Endothelial cell of umbilical vein (primary cell): ENCODE results near the gene LUC7L2. TPM values are rescaled to one million over a fixed set of nuclear protein-coding genes. Genes with fewer than 3 reads are reported as not detected.

Experiments used
- BruUV-seq: library from RNA; stranded (reverse); fragments of 400-500 nt; replicated peaks from 2 replicates; lab custom pipeline; 2021; lab: Mats Ljungman, UMichigan
- CTCF ChIA-PET: fragments of 300-600, 350-600 bp; sonication (Branson Sonifier 250); formaldehyde crosslinking; loops from one replicate; lab custom pipeline; 2021; ENCODE audit warnings: antibody characterized with exemption, inconsistent platforms; lab: Charles Lee
- POLR2A ChIA-PET: fragments of 300-600, 350-600 bp; sonication (Branson Sonifier 250); formaldehyde crosslinking; loops from one replicate; lab custom pipeline; 2021; ENCODE audit warnings: antibody characterized with exemption, inconsistent platforms; lab: Charles Lee
- DNase-seq: peaks from one replicate; pipeline ENCODE4 v3.0.0-alpha.2; 2011; ENCODE audit warnings: low read depth, low spot score
- FAIRE-seq: peaks from 2 replicates; lab custom pipeline; 2011; peaks lifted over from hg19 to GRCh38; lab: Jason Lieb, UNC
- H2AFZ ChIP-seq: 2 replicates; pipeline ENCODE4 v1.6.0; 2012; ENCODE audit warnings: low read depth, low read length, control low read depth, inconsistent platforms
- H3K27ac ChIP-seq: 2 replicates; pipeline ENCODE4 v1.5.1; 2011; ENCODE audit warnings: low read depth, mild to moderate bottlenecking, control low read depth, low read length, moderate library complexity; ENCODE audit not compliant: insufficient read depth
- H3K27me3 ChIP-seq, 2 experiments: 2 replicates each; pipeline versions ENCODE4 v1.6.0 to v1.6.1; 2011; ENCODE audit warnings: low read length in 2 of 2, mixed read lengths in 1 of 2; ENCODE audit not compliant: control insufficient read depth in 2 of 2, insufficient read depth in 2 of 2
- H3K36me3 ChIP-seq, 2 experiments: 2 replicates in 1 of 2; 3 replicates in 1 of 2; pipeline ENCODE4 v1.5.1; 2011; ENCODE audit warnings: low read length in 2 of 2, mild to moderate bottlenecking in 1 of 2, moderate library complexity in 1 of 2; ENCODE audit not compliant: control insufficient read depth in 2 of 2, insufficient read depth in 2 of 2; ENCODE audit errors: extremely low read depth in 1 of 2
- H3K4me1 ChIP-seq: 3 replicates; pipeline ENCODE4 v1.5.1; 2011; ENCODE audit warnings: mild to moderate bottlenecking, low read length; ENCODE audit not compliant: control insufficient read depth, insufficient read depth; ENCODE audit errors: extremely low read depth
- H3K4me2 ChIP-seq: 2 replicates; pipeline ENCODE4 v1.6.1; 2011; ENCODE audit warnings: low read length, control low read depth, mixed read lengths; ENCODE audit not compliant: insufficient read depth
- H3K4me3 ChIP-seq, 3 experiments: fragments of 200-600 bp in 1 of 3; sonication (generic), shearing (Covaris generic) in 1 of 3; replicated peaks in 1 of 3; 2 replicates each; pipeline ENCODE4 v1.5.1; 2011 to 2016; ENCODE audit warnings: control low read depth in 3 of 3, low read length in 3 of 3, mild to moderate bottlenecking in 2 of 3, inconsistent platforms in 1 of 3, low read depth in 1 of 3, moderate library complexity in 1 of 3; ENCODE audit not compliant: insufficient read depth in 1 of 3
- H3K79me2 ChIP-seq: 2 replicates; pipeline ENCODE4 v1.6.0; 2012; ENCODE audit warnings: low read length, inconsistent platforms; ENCODE audit not compliant: control insufficient read depth, insufficient read depth
- H3K9ac ChIP-seq: replicated peaks from 2 replicates; pipeline ENCODE3; 2011; ENCODE audit warnings: low read length, control low read depth; ENCODE audit not compliant: insufficient read depth; ENCODE audit errors: extremely low read depth
- H3K9me1 ChIP-seq: replicated peaks from 3 replicates; pipeline ENCODE4 v1.6.0; 2011; ENCODE audit warnings: mild to moderate bottlenecking, low read length; ENCODE audit not compliant: control insufficient read depth, insufficient read depth; ENCODE audit errors: extremely low read depth
- H3K9me3 ChIP-seq: replicated peaks from 2 replicates; pipeline ENCODE4 v1.5.1; 2012; ENCODE audit warnings: low read length, inconsistent platforms; ENCODE audit not compliant: control insufficient read depth, insufficient read depth
- H4K20me1 ChIP-seq: replicated peaks from 2 replicates; pipeline ENCODE3; 2011; ENCODE audit warnings: mild to moderate bottlenecking, low read length; ENCODE audit not compliant: control insufficient read depth, insufficient read depth; ENCODE audit errors: extremely low read depth
- EZH2 ChIP-seq: IDR thresholded peaks from 2 replicates; pipeline ENCODE4 v1.6.1; 2012; ENCODE audit warnings: borderline replicate concordance, low read depth, mild to moderate bottlenecking, moderate library complexity, low read length, inconsistent platforms; ENCODE audit not compliant: severe bottlenecking
- GATA2 ChIP-seq: IDR thresholded peaks from 2 replicates; pipeline ENCODE4 v1.7.0; 2011; ENCODE audit warnings: low read depth, mild to moderate bottlenecking, moderate library complexity, mixed read lengths, low read length; ENCODE audit not compliant: insufficient read length, insufficient read depth
- JUN ChIP-seq: IDR thresholded peaks from 2 replicates; pipeline ENCODE4 v1.6.1; 2011; ENCODE audit warnings: borderline replicate concordance, low read depth; ENCODE audit not compliant: insufficient read length, insufficient read depth
- POLR2A ChIP-seq: IDR thresholded peaks from 2 replicates; pipeline ENCODE4 v1.6.1; 2012; ENCODE audit warnings: low read depth, mild to moderate bottlenecking, control low read depth, low read length
- POLR2AphosphoS5 ChIP-seq: IDR thresholded peaks from 2 replicates; pipeline ENCODE4 v1.6.1; 2012; ENCODE audit warnings: low read depth, mild to moderate bottlenecking, control low read depth, low read length, moderate library complexity; ENCODE audit not compliant: insufficient read depth
- dilution Hi-C: fragments of 300-500 bp; cut with MboI; formaldehyde crosslinking; loops from one replicate; pipeline ENCODE4 v1.15.0; 2019; ENCODE audit warnings: low sequenced_read_pairs; ENCODE audit not compliant: extremely low pct_ligation_motif_present
- intact Hi-C: fragments of 100-400 bp; cut with micrococcal nuclease; formaldehyde crosslinking; loops from one replicate; pipeline ENCODE4 v1.10.0; 2022
- polyA plus RNA-seq, 4 experiments: library from polyadenylated mRNA; depleted of rRNA in 3 of 4; stranded (reverse) in 3 of 4; unstranded in 1 of 4; fragments of >200 nt; gene quantifications; 2 replicates each; pipeline versions ENCODE4 v1.2.1 to v1.2.3, GENCODE V29; 2011 to 2012; ENCODE audit warnings: missing spikeins in 1 of 4
- total RNA-seq: library from RNA; stranded (reverse); gene quantifications from 2 replicates; pipeline ENCODE4 v1.2.3, GENCODE V29; 2021
- TF ChIP-seq, protein P1 (sequence below), 2 donors: IDR thresholded peaks; 1 replicate in 1 of 2; 2 replicates in 1 of 2; pipeline ENCODE4 v1.5.1; 2011; ENCODE audit warnings: low read length in 2 of 2, mild to moderate bottlenecking in 2 of 2, moderate library complexity in 2 of 2, control low read depth in 1 of 2, inconsistent platforms in 1 of 2, low read depth in 1 of 2; ENCODE audit not compliant: insufficient read depth in 1 of 2; ENCODE audit errors: extremely low read depth in 1 of 2

The LUC7L2 gene
- total and polyA plus RNA-seq, 2 donors (not counting 3 experiments of a cell fraction or from before 2014, with no cell fraction given), result 28.0 to 85.8 TPM

GRCh38 chr7:139354729-139355128 is 5.0 kb upstream of the LUC7L2 start:
- Histone ChIP-seq H3K27me3 (no peaks in the 10 kb centered on the region), H3K9me1 (no peaks in the 10 kb centered on the region), H3K9ac (no peak overlapping the region), H3K27ac (no peak overlapping the region), H3K79me2 (no peaks in the 10 kb centered on the region), H4K20me1 (no peaks in the 10 kb centered on the region), H3K4me1 (peaks cover 6% of the 10 kb centered on the region), H2AFZ (no peak overlapping the region), H3K4me2 (no peak overlapping the region), H3K36me3 (no peaks in the 10 kb centered on the region), H3K4me3 (no peak overlapping the region), H3K9me3 (no peaks in the 10 kb centered on the region)
- DNase-seq (no peak), FAIRE-seq (no peak)
- CTCF ChIA-PET, result interaction anchor here (1.8 to 2.6 kb wide), 2 partner anchors 11 to 14 kb away, joined by 5 to 6 read pairs; no protein-coding TSS in a partner anchor
- BruUV-seq, result no TSS peak
- dilution Hi-C loops (no loop called here), intact Hi-C loops (loop anchor here (5.0 kb wide), 1 partner anchor 247 kb away; the partner anchor contains the start of gene ZC3HAV1)
- TF ChIP-seq POLR2A (no peak), POLR2AphosphoS5 (no peak), GATA2 (no peak), JUN (no peak), EZH2 (no peak)
- TF ChIP-seq, protein P1, sequence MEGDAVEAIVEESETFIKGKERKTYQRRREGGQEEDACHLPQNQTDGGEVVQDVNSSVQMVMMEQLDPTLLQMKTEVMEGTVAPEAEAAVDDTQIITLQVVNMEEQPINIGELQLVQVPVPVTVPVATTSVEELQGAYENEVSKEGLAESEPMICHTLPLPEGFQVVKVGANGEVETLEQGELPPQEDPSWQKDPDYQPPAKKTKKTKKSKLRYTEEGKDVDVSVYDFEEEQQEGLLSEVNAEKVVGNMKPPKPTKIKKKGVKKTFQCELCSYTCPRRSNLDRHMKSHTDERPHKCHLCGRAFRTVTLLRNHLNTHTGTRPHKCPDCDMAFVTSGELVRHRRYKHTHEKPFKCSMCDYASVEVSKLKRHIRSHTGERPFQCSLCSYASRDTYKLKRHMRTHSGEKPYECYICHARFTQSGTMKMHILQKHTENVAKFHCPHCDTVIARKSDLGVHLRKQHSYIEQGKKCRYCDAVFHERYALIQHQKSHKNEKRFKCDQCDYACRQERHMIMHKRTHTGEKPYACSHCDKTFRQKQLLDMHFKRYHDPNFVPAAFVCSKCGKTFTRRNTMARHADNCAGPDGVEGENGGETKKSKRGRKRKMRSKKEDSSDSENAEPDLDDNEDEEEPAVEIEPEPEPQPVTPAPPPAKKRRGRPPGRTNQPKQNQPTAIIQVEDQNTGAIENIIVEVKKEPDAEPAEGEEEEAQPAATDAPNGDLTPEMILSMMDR (IDR thresholded peaks at IDR 0.05; ENCODE audit: extremely low read depth in 1 of 2, insufficient read depth in 1 of 2, low read depth in 1 of 2, low read length in 2 of 2), result no peak
- POLR2A ChIA-PET, result interaction anchor here (0.6 kb wide), 1 partner anchor 268 kb away, joined by 4 read pairs; no protein-coding TSS in a partner anchor
